ENCODE data around the gene MS4A10. TPM values are rescaled to one million over a fixed set of nuclear protein-coding genes. Genes with fewer than 3 reads are reported as not detected.

MS4A10 gene
- total and polyA plus RNA-seq, 10 of the 15 experiments (the other 5 are each of a cell fraction or from before 2014, with no cell fraction given), result not detected

GRCh38 chr11:60842668-60843600 lies 57.8 kb downstream of the MS4A10 start (continued):
- TF ChIP-seq MEF2B (IDR thresholded peaks at IDR 0.05; ENCODE audit: partially characterized antibody, poor library complexity, severe bottlenecking) (no peak), MYC (IDR thresholded peaks at IDR 0.05; ENCODE audit: insufficient read depth, insufficient read length, insufficient replicate concordance, low read length, severe bottlenecking) (no peak)

GRCh38 chr11:60844045-60844869 lies 59.1 kb downstream of the MS4A10 start:
- BruUV-seq (replicated peaks), result no TSS peak
- Histone ChIP-seq H3K27me3 (replicated peaks in 1 of 2; ENCODE audit: control insufficient read depth in 2 of 2, insufficient read depth in 2 of 2, low read length in 1 of 2) (no peaks in the 10 kb centered on the region), H3K36me3 (ENCODE audit: control insufficient read depth in 2 of 2, insufficient read depth in 2 of 2, low read length in 1 of 2) (peaks cover 2 to 12% of the 10 kb centered on the region in 2 experiments; a peak in 3 of 4 replicates), H3K9me3 (replicated peaks; ENCODE audit: control insufficient read depth, insufficient read depth, low read length) (no peaks in the 10 kb centered on the region), H3K4me2 (ENCODE audit: control insufficient read depth, insufficient read depth) (peak overlapping the region; percentile 92), H3K4me1 (ENCODE audit: control insufficient read depth, insufficient read depth, low read length) (peaks cover 4% of the 10 kb centered on the region), H3K9ac (ENCODE audit: control insufficient read depth, insufficient read depth, low read length) (peak overlapping the region; percentile 86), H4K20me1 (ENCODE audit: control insufficient read depth, insufficient read depth) (no peaks in the 10 kb centered on the region), H3K27ac (ENCODE audit: control insufficient read depth, insufficient read depth) (no peak overlapping the region), H3K79me2 (ENCODE audit: control insufficient read depth, insufficient read depth, low read length) (peaks cover 48% of the 10 kb centered on the region), H2AFZ (ENCODE audit: control insufficient read depth, low read depth, low read length) (no peak overlapping the region), H3K4me3 (peak overlapping the region; percentile 92)
- intact Hi-C loops (cut with micrococcal nuclease; ENCODE audit: unreplicated experiment), result loop anchor here (2.0 to 10.0 kb wide), 2 partner anchors 55 to 111 kb away; partner anchors contain the start of gene SLC15A3
- in situ Hi-C loops (cut with MboI), result no loop called here
- RAD21 ChIA-PET (ENCODE audit: unreplicated experiment), result interaction anchor here (2.0 kb wide), 1 partner anchor 12 kb away, joined by 9 read pairs; no protein-coding TSS in a partner anchor
- WGBS (ENCODE audit: insufficient coverage, insufficient replicate concordance, low lambda C conversion rate, missing lambda C conversion rate), result 68% methylated on average over 9 of the region's 10 CpGs
- TF ChIP-seq ZNF207 (IDR thresholded peaks at IDR 0.05; ENCODE audit: borderline replicate concordance) (no peak), FOS (IDR thresholded peaks at IDR 0.05; ENCODE audit: borderline replicate concordance, extremely low read depth, insufficient read length) (no peak), IKZF2 (IDR thresholded peaks at IDR 0.05) (no peak)
- ATAC-seq (peak; percentile 5; the same call in 2 of the 3 replicates), DNase-seq (ENCODE audit: low read depth, low spot score) (no peak), FAIRE-seq (no peak)
- SMC1A ChIA-PET (ENCODE audit: uncharacterized antibody, unreplicated experiment), result interaction anchor here (0.9 to 2.0 kb wide), 6 partner anchors 14 to 103 kb away, joined by 3 to 6 read pairs (median 4); no protein-coding TSS in a partner anchor
- POLR2A ChIA-PET, result no interaction called here
- CTCF ChIA-PET, result interaction anchor here (1.1 to 3.2 kb wide), 5 partner anchors 13 to 344 kb away, joined by 3 to 18 read pairs (median 10); no protein-coding TSS in a partner anchor
